ENCODE measurements around the gene CDK16. TPM values are rescaled to one million over a fixed set of nuclear protein-coding genes. Genes with fewer than 3 reads are reported as not detected.

The CDK16 gene
- polyA plus RNA-seq, 1 of the 3 experiments (the other 2 are of a cell fraction), result 116 TPM

- TF ChIP-seq GATA2 (CRISPR knock-in tag; IDR thresholded peaks at IDR 0.05) (no peak), TEAD4 (IDR thresholded peaks at IDR 0.05; ENCODE audit: borderline replicate concordance, insufficient read depth) (no peak), MEF2A (IDR thresholded peaks at IDR 0.05; ENCODE audit: borderline replicate concordance, low read depth) (no peak), POLR2AphosphoS5 (IDR thresholded peaks at IDR 0.05; ENCODE audit: low read depth, low read length) (no peak)
Measured at GRCh38 chrX:47197526-47197925, 21.0 kb upstream of the CDK16 start (continued).

DNA sequence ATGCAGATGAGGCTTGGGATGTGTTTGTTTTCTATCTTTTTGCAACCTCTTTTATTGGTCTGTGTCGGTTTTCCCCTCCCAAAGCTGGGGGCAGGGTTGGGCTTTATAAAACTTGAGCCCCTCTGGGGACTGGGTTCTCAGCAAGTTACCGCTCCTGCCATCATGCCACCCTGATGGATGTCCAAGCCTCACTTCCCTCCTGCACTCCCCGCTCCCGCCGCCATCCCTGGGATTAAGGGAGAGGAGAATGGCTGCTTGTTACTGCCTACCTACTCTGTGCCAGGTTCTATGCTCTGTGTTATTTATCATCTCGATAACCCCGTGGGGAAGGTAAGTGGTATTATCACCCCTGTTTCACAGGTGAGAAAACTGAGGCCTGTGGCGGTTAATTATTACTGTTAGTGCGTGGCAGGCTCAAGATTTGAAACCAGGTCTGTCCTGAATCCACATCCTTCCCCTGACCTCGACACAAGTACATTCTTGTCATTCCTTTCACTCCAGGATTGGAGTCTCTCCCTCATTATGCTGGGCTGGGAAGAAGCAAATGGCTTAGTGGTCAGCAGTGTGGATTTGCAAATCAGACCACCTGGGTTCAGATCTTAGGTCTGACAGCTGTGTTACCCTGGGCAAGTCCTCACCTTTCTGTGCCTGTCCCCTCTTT, 20.3 kb upstream of the CDK16 start:
- Histone ChIP-seq H3K4me2 (no peak overlapping the region), H3K4me3 (ENCODE audit: low read depth in 2 of 2, low read length in 1 of 2) (no peak overlapping the region), H3K36me3 (replicated peaks in 1 of 2; ENCODE audit: control insufficient read depth in 1 of 2, insufficient read depth in 2 of 2, low read length in 1 of 2) (peaks cover 65 to 66% of the 10 kb centered on the region in 2 experiments)

More for the DNA sequence above, 20.3 kb upstream of the CDK16 start:
- Histone ChIP-seq H4K20me1 (ENCODE audit: insufficient read depth) (peaks cover 54% of the 10 kb centered on the region), H3F3A (replicated peaks; ENCODE audit: insufficient read depth) (no peaks in the 10 kb centered on the region), H3K4me1 (ENCODE audit: control insufficient read depth in 1 of 2, insufficient read depth in 2 of 2, low read depth in 1 of 2, low read length in 1 of 2) (peaks cover 16 to 34% of the 10 kb centered on the region in 2 experiments), H3K27me3 (ENCODE audit: insufficient read depth) (no peaks in the 10 kb centered on the region), H3K9ac (peak overlapping the region; percentile 11; the same call in 1 of the 2 replicates), H3K79me2 (ENCODE audit: insufficient read depth) (peaks cover 53% of the 10 kb centered on the region), H3K9me2 (no peaks in the 10 kb centered on the region), H2AFZ (ENCODE audit: low read depth) (no peak overlapping the region), H3K27ac (ENCODE audit: low read depth in 2 of 2, low read length in 1 of 2) (no peak overlapping the region), H3K9me3 (no peaks in the 10 kb centered on the region)
- CTCF ChIA-PET, result interaction anchor here (1.3 kb wide), 1 partner anchor 186 kb away, joined by 3 read pairs; no protein-coding TSS in a partner anchor
- no peak for DNase-seq
- 89% methylated on average over 10 of the region's 10 CpGs for WGBS (ENCODE audit: low lambda C conversion rate)
- POLR2A ChIA-PET, result no interaction called here
- no peak for TF ChIP-seq ELF1 (IDR thresholded peaks at IDR 0.05)
- no peak for TF ChIP-seq RXRA (IDR thresholded peaks at IDR 0.05; ENCODE audit: borderline replicate concordance, low read depth)
- TF ChIP-seq, protein P1, sequence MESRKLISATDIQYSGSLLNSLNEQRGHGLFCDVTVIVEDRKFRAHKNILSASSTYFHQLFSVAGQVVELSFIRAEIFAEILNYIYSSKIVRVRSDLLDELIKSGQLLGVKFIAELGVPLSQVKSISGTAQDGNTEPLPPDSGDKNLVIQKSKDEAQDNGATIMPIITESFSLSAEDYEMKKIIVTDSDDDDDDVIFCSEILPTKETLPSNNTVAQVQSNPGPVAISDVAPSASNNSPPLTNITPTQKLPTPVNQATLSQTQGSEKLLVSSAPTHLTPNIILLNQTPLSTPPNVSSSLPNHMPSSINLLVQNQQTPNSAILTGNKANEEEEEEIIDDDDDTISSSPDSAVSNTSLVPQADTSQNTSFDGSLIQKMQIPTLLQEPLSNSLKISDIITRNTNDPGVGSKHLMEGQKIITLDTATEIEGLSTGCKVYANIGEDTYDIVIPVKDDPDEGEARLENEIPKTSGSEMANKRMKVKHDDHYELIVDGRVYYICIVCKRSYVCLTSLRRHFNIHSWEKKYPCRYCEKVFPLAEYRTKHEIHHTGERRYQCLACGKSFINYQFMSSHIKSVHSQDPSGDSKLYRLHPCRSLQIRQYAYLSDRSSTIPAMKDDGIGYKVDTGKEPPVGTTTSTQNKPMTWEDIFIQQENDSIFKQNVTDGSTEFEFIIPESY (IDR thresholded peaks at IDR 0.05; ENCODE audit: borderline replicate concordance, low read depth), result no peak
- no peak for TF ChIP-seq CHD2 (IDR thresholded peaks at IDR 0.05; ENCODE audit: low read length, partially characterized antibody)
- no peak for TF ChIP-seq TCF12 (IDR thresholded peaks at IDR 0.05)
- TF ChIP-seq, protein P2, sequence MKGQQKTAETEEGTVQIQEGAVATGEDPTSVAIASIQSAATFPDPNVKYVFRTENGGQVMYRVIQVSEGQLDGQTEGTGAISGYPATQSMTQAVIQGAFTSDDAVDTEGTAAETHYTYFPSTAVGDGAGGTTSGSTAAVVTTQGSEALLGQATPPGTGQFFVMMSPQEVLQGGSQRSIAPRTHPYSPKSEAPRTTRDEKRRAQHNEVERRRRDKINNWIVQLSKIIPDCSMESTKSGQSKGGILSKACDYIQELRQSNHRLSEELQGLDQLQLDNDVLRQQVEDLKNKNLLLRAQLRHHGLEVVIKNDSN (IDR thresholded peaks at IDR 0.05; ENCODE audit: borderline replicate concordance, low read depth), result no peak
- no peak for TF ChIP-seq RCOR1 (IDR thresholded peaks at IDR 0.05; ENCODE audit: low read length)
- no peak for TF ChIP-seq GABPA (IDR thresholded peaks at IDR 0.05; ENCODE audit: low read depth)
- no peak for TF ChIP-seq TAF1 (IDR thresholded peaks at IDR 0.05; ENCODE audit: borderline replicate concordance, low read depth, low read length)
- no peak for TF ChIP-seq USF2 (IDR thresholded peaks at IDR 0.05; ENCODE audit: borderline replicate concordance, low read depth, low read length)
- TF ChIP-seq FOXM1 (IDR thresholded peaks at IDR 0.05; ENCODE audit: low read depth), result no peak
- TF ChIP-seq, protein P3, sequence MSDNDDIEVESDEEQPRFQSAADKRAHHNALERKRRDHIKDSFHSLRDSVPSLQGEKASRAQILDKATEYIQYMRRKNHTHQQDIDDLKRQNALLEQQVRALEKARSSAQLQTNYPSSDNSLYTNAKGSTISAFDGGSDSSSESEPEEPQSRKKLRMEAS (IDR thresholded peaks at IDR 0.05; ENCODE audit: low read depth), result no peak
- no peak for TF ChIP-seq POLR2AphosphoS5 (IDR thresholded peaks at IDR 0.05; ENCODE audit: low read depth, low read length)
- no peak for TF ChIP-seq RFX5 (IDR thresholded peaks at IDR 0.05; ENCODE audit: low read length)
- TF ChIP-seq EZH2phosphoT487 (IDR thresholded peaks at IDR 0.05; ENCODE audit: borderline replicate concordance, low read depth), result no peak
- TF ChIP-seq, protein P4, sequence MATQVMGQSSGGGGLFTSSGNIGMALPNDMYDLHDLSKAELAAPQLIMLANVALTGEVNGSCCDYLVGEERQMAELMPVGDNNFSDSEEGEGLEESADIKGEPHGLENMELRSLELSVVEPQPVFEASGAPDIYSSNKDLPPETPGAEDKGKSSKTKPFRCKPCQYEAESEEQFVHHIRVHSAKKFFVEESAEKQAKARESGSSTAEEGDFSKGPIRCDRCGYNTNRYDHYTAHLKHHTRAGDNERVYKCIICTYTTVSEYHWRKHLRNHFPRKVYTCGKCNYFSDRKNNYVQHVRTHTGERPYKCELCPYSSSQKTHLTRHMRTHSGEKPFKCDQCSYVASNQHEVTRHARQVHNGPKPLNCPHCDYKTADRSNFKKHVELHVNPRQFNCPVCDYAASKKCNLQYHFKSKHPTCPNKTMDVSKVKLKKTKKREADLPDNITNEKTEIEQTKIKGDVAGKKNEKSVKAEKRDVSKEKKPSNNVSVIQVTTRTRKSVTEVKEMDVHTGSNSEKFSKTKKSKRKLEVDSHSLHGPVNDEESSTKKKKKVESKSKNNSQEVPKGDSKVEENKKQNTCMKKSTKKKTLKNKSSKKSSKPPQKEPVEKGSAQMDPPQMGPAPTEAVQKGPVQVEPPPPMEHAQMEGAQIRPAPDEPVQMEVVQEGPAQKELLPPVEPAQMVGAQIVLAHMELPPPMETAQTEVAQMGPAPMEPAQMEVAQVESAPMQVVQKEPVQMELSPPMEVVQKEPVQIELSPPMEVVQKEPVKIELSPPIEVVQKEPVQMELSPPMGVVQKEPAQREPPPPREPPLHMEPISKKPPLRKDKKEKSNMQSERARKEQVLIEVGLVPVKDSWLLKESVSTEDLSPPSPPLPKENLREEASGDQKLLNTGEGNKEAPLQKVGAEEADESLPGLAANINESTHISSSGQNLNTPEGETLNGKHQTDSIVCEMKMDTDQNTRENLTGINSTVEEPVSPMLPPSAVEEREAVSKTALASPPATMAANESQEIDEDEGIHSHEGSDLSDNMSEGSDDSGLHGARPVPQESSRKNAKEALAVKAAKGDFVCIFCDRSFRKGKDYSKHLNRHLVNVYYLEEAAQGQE (IDR thresholded peaks at IDR 0.05; ENCODE audit: low read depth, low read length), result no peak
- TF ChIP-seq, protein P5, sequence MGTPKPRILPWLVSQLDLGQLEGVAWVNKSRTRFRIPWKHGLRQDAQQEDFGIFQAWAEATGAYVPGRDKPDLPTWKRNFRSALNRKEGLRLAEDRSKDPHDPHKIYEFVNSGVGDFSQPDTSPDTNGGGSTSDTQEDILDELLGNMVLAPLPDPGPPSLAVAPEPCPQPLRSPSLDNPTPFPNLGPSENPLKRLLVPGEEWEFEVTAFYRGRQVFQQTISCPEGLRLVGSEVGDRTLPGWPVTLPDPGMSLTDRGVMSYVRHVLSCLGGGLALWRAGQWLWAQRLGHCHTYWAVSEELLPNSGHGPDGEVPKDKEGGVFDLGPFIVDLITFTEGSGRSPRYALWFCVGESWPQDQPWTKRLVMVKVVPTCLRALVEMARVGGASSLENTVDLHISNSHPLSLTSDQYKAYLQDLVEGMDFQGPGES (IDR thresholded peaks at IDR 0.05; ENCODE audit: low read depth, low read length), result no peak
- no peak for TF ChIP-seq MEF2A (IDR thresholded peaks at IDR 0.05; ENCODE audit: borderline replicate concordance, low read depth)

All from SK-N-SH (cell line).